Measurements from ENCODE around the gene PURB. TPM values are rescaled to one million over a fixed set of nuclear protein-coding genes. Genes with fewer than 3 reads are reported as not detected.

Gene PURB
- total and polyA plus RNA-seq, 2 experiments from 2014 or later: 3.1 to 27.1 TPM

DNA sequence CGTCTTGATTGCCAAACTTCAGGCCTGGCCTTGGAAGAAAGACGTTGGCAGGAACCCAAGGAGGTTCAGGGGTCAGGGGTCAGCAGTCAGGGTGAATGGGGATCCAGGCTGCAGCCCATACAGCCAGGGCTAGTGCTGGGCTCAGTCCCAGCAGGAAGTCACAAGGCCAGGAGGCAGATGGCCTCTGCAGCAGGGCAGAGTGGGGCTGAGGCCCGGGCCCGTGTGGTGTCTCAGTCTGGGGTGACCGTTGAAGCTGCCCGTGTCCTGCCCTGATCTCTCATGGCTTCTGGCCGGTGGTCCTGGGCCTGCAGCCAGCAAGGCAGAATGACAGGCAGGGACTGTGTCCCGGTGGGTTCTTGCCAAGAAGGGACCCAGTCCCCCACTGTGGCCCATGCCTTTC is 26.6 kb upstream of the PURB start:
- H3K4me3 Mint-ChIP-seq: no peak overlapping the region
- Histone ChIP-seq H3K4me1 (ENCODE audit: insufficient read depth) (no peaks in the 10 kb centered on the region), H3K9me2 (ENCODE audit: insufficient read depth) (no peaks in the 10 kb centered on the region), H3K79me2 (replicated peaks; ENCODE audit: insufficient read depth) (no peaks in the 10 kb centered on the region), H3K4me3 (no peak overlapping the region), H3K27me3 (ENCODE audit: insufficient read depth) (no peaks in the 10 kb centered on the region), H3F3A (replicated peaks; ENCODE audit: low read depth) (no peaks in the 10 kb centered on the region), H3K4me2 (no peak overlapping the region), H3K27ac (ENCODE audit: low read depth) (no peak overlapping the region), H3K36me3 (ENCODE audit: insufficient read depth) (no peaks in the 10 kb centered on the region), H4K20me1 (replicated peaks; ENCODE audit: insufficient read depth) (no peaks in the 10 kb centered on the region), H2AFZ (no peak overlapping the region)
- H3K36me3 Mint-ChIP-seq (ENCODE audit: low read depth): no peaks in the 10 kb centered on the region
- no peaks in the 10 kb centered on the region for H3K9me3 Mint-ChIP-seq
- ATAC-seq: no peak
- no peak overlapping the region for H3K27ac Mint-ChIP-seq
- peaks cover 9% of the 10 kb centered on the region for H3K4me1 Mint-ChIP-seq
- no peak for TF ChIP-seq JUNB (IDR thresholded peaks at IDR 0.05; ENCODE audit: unreplicated experiment)
- TF ChIP-seq CREB1 (CRISPR knock-in tag; IDR thresholded peaks at IDR 0.05; ENCODE audit: low read depth): no peak
- no peak for TF ChIP-seq POLR2AphosphoS5 (IDR thresholded peaks at IDR 0.05; ENCODE audit: low read depth)
- TF ChIP-seq EZH2 (IDR thresholded peaks at IDR 0.05; ENCODE audit: low read depth, unreplicated experiment): no peak
- TF ChIP-seq, protein P1, sequence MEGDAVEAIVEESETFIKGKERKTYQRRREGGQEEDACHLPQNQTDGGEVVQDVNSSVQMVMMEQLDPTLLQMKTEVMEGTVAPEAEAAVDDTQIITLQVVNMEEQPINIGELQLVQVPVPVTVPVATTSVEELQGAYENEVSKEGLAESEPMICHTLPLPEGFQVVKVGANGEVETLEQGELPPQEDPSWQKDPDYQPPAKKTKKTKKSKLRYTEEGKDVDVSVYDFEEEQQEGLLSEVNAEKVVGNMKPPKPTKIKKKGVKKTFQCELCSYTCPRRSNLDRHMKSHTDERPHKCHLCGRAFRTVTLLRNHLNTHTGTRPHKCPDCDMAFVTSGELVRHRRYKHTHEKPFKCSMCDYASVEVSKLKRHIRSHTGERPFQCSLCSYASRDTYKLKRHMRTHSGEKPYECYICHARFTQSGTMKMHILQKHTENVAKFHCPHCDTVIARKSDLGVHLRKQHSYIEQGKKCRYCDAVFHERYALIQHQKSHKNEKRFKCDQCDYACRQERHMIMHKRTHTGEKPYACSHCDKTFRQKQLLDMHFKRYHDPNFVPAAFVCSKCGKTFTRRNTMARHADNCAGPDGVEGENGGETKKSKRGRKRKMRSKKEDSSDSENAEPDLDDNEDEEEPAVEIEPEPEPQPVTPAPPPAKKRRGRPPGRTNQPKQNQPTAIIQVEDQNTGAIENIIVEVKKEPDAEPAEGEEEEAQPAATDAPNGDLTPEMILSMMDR (conservative IDR thresholded peaks at IDR 0.05; ENCODE audit: low read depth in 2 of 2): no peak
- TF ChIP-seq EZH2phosphoT487 (IDR thresholded peaks at IDR 0.05; ENCODE audit: unreplicated experiment): no peak
- no peak for TF ChIP-seq ZNF331 (CRISPR knock-in tag; IDR thresholded peaks at IDR 0.05; ENCODE audit: low read depth)
- TF ChIP-seq, protein P2, sequence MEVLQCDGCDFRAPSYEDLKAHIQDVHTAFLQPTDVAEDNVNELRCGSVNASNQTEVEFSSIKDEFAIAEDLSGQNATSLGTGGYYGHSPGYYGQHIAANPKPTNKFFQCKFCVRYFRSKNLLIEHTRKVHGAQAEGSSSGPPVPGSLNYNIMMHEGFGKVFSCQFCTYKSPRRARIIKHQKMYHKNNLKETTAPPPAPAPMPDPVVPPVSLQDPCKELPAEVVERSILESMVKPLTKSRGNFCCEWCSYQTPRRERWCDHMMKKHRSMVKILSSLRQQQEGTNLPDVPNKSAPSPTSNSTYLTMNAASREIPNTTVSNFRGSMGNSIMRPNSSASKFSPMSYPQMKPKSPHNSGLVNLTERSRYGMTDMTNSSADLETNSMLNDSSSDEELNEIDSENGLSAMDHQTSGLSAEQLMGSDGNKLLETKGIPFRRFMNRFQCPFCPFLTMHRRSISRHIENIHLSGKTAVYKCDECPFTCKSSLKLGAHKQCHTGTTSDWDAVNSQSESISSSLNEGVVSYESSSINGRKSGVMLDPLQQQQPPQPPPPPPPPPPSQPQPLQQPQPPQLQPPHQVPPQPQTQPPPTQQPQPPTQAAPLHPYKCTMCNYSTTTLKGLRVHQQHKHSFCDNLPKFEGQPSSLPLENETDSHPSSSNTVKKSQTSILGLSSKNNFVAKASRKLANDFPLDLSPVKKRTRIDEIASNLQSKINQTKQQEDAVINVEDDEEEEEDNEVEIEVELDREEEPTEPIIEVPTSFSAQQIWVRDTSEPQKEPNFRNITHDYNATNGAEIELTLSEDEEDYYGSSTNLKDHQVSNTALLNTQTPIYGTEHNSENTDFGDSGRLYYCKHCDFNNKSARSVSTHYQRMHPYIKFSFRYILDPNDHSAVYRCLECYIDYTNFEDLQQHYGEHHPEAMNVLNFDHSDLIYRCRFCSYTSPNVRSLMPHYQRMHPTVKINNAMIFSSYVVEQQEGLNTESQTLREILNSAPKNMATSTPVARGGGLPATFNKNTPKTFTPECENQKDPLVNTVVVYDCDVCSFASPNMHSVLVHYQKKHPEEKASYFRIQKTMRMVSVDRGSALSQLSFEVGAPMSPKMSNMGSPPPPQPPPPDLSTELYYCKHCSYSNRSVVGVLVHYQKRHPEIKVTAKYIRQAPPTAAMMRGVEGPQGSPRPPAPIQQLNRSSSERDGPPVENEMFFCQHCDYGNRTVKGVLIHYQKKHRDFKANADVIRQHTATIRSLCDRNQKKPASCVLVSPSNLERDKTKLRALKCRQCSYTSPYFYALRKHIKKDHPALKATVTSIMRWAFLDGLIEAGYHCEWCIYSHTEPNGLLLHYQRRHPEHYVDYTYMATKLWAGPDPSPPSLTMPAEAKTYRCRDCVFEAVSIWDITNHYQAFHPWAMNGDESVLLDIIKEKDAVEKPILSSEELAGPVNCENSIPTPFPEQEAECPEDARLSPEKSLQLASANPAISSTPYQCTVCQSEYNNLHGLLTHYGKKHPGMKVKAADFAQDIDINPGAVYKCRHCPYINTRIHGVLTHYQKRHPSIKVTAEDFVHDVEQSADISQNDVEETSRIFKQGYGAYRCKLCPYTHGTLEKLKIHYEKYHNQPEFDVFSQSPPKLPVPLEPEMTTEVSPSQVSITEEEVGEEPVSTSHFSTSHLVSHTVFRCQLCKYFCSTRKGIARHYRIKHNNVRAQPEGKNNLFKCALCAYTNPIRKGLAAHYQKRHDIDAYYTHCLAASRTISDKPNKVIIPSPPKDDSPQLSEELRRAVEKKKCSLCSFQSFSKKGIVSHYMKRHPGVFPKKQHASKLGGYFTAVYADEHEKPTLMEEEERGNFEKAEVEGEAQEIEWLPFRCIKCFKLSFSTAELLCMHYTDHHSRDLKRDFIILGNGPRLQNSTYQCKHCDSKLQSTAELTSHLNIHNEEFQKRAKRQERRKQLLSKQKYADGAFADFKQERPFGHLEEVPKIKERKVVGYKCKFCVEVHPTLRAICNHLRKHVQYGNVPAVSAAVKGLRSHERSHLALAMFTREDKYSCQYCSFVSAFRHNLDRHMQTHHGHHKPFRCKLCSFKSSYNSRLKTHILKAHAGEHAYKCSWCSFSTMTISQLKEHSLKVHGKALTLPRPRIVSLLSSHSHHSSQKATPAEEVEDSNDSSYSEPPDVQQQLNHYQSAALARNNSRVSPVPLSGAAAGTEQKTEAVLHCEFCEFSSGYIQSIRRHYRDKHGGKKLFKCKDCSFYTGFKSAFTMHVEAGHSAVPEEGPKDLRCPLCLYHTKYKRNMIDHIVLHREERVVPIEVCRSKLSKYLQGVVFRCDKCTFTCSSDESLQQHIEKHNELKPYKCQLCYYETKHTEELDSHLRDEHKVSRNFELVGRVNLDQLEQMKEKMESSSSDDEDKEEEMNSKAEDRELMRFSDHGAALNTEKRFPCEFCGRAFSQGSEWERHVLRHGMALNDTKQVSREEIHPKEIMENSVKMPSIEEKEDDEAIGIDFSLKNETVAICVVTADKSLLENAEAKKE (CRISPR knock-in tag; IDR thresholded peaks at IDR 0.05): no peak
- no peak for TF ChIP-seq NANOG (IDR thresholded peaks at IDR 0.05; ENCODE audit: borderline replicate concordance)
- TF ChIP-seq, protein P3, sequence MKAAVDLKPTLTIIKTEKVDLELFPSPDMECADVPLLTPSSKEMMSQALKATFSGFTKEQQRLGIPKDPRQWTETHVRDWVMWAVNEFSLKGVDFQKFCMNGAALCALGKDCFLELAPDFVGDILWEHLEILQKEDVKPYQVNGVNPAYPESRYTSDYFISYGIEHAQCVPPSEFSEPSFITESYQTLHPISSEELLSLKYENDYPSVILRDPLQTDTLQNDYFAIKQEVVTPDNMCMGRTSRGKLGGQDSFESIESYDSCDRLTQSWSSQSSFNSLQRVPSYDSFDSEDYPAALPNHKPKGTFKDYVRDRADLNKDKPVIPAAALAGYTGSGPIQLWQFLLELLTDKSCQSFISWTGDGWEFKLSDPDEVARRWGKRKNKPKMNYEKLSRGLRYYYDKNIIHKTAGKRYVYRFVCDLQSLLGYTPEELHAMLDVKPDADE (IDR thresholded peaks at IDR 0.05): no peak
- no peak for TF ChIP-seq ZNF114 (CRISPR knock-in tag; IDR thresholded peaks at IDR 0.05)
- TF ChIP-seq, protein P4, sequence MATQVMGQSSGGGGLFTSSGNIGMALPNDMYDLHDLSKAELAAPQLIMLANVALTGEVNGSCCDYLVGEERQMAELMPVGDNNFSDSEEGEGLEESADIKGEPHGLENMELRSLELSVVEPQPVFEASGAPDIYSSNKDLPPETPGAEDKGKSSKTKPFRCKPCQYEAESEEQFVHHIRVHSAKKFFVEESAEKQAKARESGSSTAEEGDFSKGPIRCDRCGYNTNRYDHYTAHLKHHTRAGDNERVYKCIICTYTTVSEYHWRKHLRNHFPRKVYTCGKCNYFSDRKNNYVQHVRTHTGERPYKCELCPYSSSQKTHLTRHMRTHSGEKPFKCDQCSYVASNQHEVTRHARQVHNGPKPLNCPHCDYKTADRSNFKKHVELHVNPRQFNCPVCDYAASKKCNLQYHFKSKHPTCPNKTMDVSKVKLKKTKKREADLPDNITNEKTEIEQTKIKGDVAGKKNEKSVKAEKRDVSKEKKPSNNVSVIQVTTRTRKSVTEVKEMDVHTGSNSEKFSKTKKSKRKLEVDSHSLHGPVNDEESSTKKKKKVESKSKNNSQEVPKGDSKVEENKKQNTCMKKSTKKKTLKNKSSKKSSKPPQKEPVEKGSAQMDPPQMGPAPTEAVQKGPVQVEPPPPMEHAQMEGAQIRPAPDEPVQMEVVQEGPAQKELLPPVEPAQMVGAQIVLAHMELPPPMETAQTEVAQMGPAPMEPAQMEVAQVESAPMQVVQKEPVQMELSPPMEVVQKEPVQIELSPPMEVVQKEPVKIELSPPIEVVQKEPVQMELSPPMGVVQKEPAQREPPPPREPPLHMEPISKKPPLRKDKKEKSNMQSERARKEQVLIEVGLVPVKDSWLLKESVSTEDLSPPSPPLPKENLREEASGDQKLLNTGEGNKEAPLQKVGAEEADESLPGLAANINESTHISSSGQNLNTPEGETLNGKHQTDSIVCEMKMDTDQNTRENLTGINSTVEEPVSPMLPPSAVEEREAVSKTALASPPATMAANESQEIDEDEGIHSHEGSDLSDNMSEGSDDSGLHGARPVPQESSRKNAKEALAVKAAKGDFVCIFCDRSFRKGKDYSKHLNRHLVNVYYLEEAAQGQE (IDR thresholded peaks at IDR 0.05; ENCODE audit: unreplicated experiment): no peak
- no peak for TF ChIP-seq STAT1 (IDR thresholded peaks at IDR 0.05; ENCODE audit: unreplicated experiment)
- peaks cover 1% of the 10 kb centered on the region for H3K27me3 Mint-ChIP-seq (ENCODE audit: insufficient read depth, low read depth, poor library complexity)
- DNase-seq (ENCODE audit: low spot score): no peak

Measured in GM23338 (cell line).